Measurements from ENCODE around the gene FADS3. TPM values are rescaled to one million over a fixed set of nuclear protein-coding genes. Genes with fewer than 3 reads are reported as not detected.

FADS3 gene
- total and polyA plus RNA-seq, 2 experiments from 2014 or later = 44.4 to 73.5 TPM

GRCh38 chr11:61875698-61876097 is 15.6 kb downstream of the FADS3 start (continued):
- TF ChIP-seq EZH2 (IDR thresholded peaks at IDR 0.05; ENCODE audit: low read depth, unreplicated experiment) = no peak
- TF ChIP-seq STAT1 (IDR thresholded peaks at IDR 0.05; ENCODE audit: unreplicated experiment) = no peak
- no peak for TF ChIP-seq REST (IDR thresholded peaks at IDR 0.05; ENCODE audit: unreplicated experiment)
- TF ChIP-seq ETS1 (IDR thresholded peaks at IDR 0.05) = no peak
- TF ChIP-seq POLR2AphosphoS5 (IDR thresholded peaks at IDR 0.05; ENCODE audit: low read depth) = no peak
- TF ChIP-seq CTCF (conservative IDR thresholded peaks at IDR 0.05; ENCODE audit: low read depth in 2 of 2) = no peak
- no peak for TF ChIP-seq ZNF331 (CRISPR knock-in tag; IDR thresholded peaks at IDR 0.05; ENCODE audit: low read depth)
- no peak for TF ChIP-seq JUNB (IDR thresholded peaks at IDR 0.05; ENCODE audit: unreplicated experiment)

- no peaks in the 10 kb centered on the region; the same call in 1 of the 2 replicates for H3K36me3 ChIP-seq (ENCODE audit: insufficient read depth)
- TF ChIP-seq CTCF (conservative IDR thresholded peaks at IDR 0.05; ENCODE audit: low read depth in 2 of 2) (no peak), JUNB (IDR thresholded peaks at IDR 0.05; ENCODE audit: unreplicated experiment) (no peak), NANOG (IDR thresholded peaks at IDR 0.05; ENCODE audit: borderline replicate concordance) (no peak), ETS1 (IDR thresholded peaks at IDR 0.05) (no peak), STAT1 (IDR thresholded peaks at IDR 0.05; ENCODE audit: unreplicated experiment) (no peak), REST (IDR thresholded peaks at IDR 0.05; ENCODE audit: unreplicated experiment) (no peak), EZH2phosphoT487 (IDR thresholded peaks at IDR 0.05; ENCODE audit: unreplicated experiment) (no peak), POLR2AphosphoS5 (IDR thresholded peaks at IDR 0.05; ENCODE audit: low read depth) (no peak), EZH2 (IDR thresholded peaks at IDR 0.05; ENCODE audit: low read depth, unreplicated experiment) (no peak), ZNF114 (CRISPR knock-in tag; IDR thresholded peaks at IDR 0.05) (no peak), CREB1 (CRISPR knock-in tag; IDR thresholded peaks at IDR 0.05; ENCODE audit: low read depth) (no peak)
- no peaks in the 10 kb centered on the region; the same call in 2 of the 3 replicates for H3K36me3 Mint-ChIP-seq (ENCODE audit: low read depth)
- H2AFZ ChIP-seq = no peak overlapping the region
- no peak for DNase-seq (ENCODE audit: low spot score)
- no peak overlapping the region for H3K27ac Mint-ChIP-seq
- peaks cover 9% of the 10 kb centered on the region; the same call in 1 of the 2 replicates for H3F3A ChIP-seq (replicated peaks; ENCODE audit: low read depth)
- no peaks in the 10 kb centered on the region for H3K79me2 ChIP-seq (replicated peaks; ENCODE audit: insufficient read depth)
- no peak for ATAC-seq
- H3K27ac ChIP-seq (ENCODE audit: low read depth) = no peak overlapping the region
- H3K9me3 Mint-ChIP-seq = no peaks in the 10 kb centered on the region
- H3K27me3 Mint-ChIP-seq (ENCODE audit: insufficient read depth, low read depth, poor library complexity) = peaks cover 18% of the 10 kb centered on the region
- H3K4me3 ChIP-seq = no peak overlapping the region
- H4K20me1 ChIP-seq (replicated peaks; ENCODE audit: insufficient read depth) = no peaks in the 10 kb centered on the region
- H3K9me2 ChIP-seq (ENCODE audit: insufficient read depth) = no peaks in the 10 kb centered on the region
- H3K4me2 ChIP-seq = peak overlapping the region; percentile 6; the same call in 1 of the 2 replicates
- no peaks in the 10 kb centered on the region for H3K27me3 ChIP-seq (ENCODE audit: insufficient read depth)
- peaks cover 32% of the 10 kb centered on the region for H3K4me1 Mint-ChIP-seq
- H3K4me1 ChIP-seq (ENCODE audit: insufficient read depth) = peaks cover 16% of the 10 kb centered on the region
- H3K4me3 Mint-ChIP-seq = no peak overlapping the region
Measured at GRCh38 chr11:61874853-61875252, 16.5 kb downstream of the FADS3 start.
